NCI-H1105 treated with DMSO at 0.1 percent for 48 hours (cell line): ENCODE results near the gene HEXB.
A peak's percentile ranks its signal among the peaks of the same experiment; 100 is the strongest.
"Not testable (repeated sequence)": the region's sequence is repeated elsewhere in the genome, so short reads cannot be mapped to it uniquely, and the experiment has no call there.

Experiments
- DNase-seq: peaks from one replicate; lab custom pipeline; 2025; lab: John Stamatoyannopoulos, UW

The HEXB gene

GRCh38 chr5:74659172-74659571, 25.9 kb upstream of the HEXB start:
- no peak for DNase-seq

- no peak for DNase-seq
These were observed 24.9 kb upstream of the HEXB start for GRCh38 chr5:74660140-74660539.

DNA sequence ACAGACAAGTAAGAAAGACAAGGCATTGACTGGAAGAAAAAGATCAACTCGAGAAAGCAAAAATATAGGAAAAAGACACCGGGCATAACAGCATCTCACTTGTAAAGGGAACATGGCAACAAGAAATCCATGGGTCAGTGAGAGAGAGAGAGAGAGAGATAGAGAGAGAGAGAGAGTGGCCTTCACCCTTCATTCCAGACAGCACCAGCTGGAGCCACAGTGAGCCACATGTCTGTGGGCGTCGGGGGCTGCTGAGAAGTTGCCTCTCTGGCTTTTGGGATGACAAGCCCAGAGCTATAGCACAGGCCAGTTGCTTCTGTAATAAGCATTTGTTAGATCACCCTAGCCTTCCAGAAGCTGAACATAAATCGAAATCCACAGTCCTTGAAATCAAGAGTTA, 24.2 kb upstream of the HEXB start:
- DNase-seq: no peak

DNA sequence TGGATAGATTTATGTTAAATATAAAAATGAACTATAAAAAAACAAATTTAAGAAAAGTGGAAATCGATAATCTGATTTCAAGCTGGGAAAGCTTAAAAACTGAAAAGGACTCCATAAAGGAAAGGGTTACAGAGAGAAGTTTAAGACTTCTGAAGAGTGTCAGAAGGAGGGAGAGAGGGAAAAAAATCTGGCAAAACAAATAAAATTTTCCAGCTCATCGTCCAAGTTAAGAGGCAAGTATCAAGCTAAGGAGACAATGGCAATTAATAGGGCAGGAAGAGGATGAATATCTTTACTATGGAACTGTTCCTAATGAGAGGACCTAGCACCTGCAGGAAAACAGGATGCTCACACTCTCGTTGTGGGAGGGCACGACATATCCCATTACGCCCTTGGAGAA, 20.5 kb upstream of the HEXB start:
- DNase-seq: no peak

DNA sequence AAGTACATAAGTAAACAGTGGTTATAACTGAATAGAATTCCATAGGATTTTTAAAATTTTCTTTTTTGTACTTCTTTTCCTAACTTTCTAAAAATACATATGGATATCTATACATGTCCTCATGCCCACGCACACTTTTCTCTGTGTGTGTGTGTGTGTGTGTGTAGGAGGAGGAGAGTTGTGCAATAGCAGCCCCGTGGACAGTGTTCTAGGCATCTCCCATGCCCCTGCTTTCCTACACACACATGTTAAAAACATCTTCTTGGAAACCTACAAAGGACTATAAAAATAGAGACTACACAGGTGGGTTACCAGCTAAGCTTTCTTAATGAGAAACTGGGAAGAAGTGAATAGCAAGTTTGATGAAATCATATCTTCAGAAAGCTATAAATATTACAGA, 19.8 kb upstream of the HEXB start:
- peak; percentile 29 for DNase-seq

DNA sequence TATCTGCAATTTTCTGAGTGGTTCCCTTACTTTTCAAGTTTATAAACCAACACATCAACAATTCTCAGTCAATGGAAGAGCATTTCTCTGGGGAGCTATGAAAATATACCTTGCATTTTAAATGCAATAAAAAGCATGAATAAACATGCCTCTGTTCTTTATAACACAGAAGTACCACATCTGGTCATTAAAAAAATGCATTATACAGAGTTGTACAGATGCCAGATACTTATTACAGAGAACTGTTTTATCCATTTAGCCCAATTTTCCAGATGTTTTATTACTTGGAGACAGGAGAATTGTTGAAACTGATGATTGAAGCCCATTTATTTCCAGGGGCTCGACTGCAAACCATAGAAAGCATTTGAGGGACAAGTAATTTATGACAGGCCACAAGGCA, 19.2 kb upstream of the HEXB start:
- no peak for DNase-seq

DNA sequence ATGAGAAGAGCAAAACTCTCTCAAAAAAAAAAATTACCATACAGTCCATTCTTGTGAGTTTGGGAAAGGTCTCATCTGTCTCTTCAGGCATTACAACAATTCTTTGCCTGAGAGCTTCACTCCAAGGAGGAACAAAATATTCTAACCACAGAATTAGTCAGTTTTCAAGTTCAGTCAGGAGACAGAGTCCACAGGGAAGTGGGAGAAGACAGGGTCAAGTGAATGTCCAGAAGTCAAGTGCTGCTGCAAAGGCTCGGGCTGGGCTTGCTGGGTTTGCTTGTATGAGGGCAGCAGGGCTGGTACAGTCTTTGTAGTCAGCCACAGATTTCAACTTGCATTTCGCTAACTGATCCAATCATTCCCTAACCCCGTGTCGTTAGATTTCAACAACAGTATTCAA, 17.6 kb upstream of the HEXB start:
- no peak for DNase-seq

GRCh38 chr5:74669821-74670220, 15.2 kb upstream of the HEXB start:
- DNase-seq: no peak

DNA sequence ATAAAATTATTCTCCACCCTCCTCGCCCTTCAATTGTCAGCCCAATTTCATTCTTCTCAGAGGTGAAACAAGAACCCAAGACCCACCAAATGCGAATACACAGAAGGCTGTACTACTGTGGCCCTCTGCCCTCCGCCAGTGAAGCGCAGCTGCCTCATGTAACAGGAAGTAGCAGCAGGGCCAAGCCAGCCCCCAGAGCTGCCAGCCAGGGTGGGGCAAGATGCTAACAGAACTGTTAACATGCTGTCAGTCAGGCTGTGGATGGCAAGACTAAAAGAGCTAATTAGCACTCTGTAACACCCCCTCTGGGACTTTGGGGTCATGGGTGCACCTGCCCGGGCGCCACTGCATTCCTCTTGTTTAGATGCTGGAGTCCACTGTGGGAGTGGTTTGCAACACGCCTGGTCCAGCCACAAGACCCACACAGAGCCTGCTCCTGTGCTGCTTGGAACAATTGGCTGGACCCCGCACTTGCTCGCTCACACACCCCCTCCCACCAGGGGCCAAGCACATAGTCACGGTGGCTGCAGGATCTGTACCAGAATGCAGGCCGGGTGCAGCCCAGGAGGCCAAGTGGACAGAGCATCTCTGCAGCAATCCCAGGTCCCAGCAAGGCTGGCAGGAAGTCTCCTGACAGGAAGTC, 14.5 kb upstream of the HEXB start:
- no peak for DNase-seq

DNA sequence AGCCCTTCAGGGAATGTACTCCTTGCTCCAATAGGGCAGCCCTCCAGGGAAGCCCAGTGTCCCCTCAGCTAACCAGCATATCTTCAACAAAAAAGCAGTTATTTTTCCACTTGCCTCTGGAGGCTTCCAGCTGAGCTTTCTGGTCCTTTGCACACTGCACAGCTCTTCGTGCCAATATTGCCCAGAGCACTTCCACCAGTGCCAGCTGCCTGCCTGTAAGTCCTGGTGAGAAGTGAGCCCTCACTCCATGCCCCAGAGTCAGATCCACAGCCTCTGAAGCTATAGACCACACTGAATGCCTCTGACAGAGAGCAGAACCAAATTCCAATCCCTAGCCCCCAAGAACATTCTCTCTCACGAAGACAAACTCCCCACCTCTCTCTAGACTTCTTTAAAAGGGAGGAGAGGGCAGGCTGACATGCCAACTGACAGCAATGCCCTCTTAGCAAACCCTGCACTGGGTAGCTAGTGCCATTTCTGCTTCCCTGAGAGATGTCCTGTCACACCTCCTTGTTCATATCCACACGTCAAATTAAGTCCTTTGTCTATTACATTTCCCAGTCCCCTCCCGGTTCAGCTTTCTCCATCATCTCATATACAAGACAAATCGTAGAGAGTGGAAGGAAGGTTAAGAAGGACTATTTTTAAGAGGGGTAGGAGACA, 12.7 kb upstream of the HEXB start:
- no peak for DNase-seq

DNA sequence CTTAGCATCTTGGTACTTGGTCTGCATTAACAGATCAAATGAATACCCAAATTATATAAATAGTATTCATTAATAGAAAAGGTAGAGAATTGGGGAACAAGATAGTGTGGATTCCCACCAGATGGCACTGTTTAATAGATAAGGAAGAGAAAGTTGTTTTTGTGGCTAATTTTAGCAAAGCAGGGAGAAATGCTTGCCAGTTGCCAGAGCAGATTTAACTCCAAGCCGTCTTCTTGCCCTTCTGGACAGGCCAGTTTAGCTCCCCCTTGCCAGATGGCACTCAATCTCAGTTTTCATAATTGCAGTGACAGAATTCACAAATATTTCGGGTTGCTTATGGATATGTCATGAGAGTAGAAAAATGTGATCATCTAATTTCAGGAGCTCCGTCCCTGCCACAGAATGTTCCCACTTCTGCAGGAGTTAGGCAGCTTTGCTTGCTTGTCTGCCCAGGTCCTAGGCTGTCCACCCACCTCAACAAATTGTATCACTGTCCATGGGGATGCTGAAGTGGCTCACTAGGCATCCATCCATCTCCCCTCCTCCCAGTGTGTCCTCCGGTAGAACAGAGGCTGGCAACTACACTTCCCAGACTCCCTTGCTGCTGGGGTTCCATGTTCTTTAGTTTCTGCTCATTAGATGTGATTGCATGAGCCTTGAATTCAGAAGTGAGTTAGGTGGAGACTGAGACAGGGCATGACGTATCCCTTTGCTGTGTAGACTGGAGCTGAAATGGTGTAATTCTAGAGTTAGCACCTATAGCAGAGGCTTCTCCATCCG, 11.8 kb upstream of the HEXB start:
- peak; percentile 46 for DNase-seq

- not testable (repeated sequence) for DNase-seq
These were observed 8.6 kb upstream of the HEXB start for GRCh38 chr5:74676466-74676865.

DNA sequence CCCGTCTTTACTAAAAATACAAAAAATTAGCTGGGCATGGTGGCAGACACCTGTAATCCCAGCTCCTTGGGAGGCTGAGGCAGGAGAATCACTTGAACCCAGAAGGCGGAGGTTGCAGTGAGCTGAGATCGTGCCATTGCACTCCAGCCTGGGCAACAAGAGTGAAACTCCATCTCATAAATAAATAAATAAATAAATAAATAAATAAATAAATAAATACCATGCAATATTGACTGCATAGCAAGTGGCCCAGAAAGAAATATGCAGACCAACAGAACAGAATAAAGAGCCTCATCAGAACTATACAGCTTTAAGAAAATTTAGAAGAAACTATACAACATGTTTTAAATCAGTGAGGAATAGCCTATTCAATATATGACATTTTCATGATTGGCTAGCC, 6.9 kb upstream of the HEXB start:
- DNase-seq: not testable (repeated sequence)

GRCh38 chr5:74679300-74679699, 5.7 kb upstream of the HEXB start:
- not testable (repeated sequence) for DNase-seq

- DNase-seq: no peak
These were observed 5.1 kb upstream of the HEXB start for GRCh38 chr5:74679966-74680365.

- DNase-seq: no peak
These were observed 1.1 kb downstream of the HEXB start for GRCh38 chr5:74685979-74686631.

- no peak for DNase-seq
These were observed 2.1 kb downstream of the HEXB start for GRCh38 chr5:74686962-74687751.

GRCh38 chr5:74693191-74693590, 8.2 kb downstream of the HEXB start:
- DNase-seq: no peak

DNA sequence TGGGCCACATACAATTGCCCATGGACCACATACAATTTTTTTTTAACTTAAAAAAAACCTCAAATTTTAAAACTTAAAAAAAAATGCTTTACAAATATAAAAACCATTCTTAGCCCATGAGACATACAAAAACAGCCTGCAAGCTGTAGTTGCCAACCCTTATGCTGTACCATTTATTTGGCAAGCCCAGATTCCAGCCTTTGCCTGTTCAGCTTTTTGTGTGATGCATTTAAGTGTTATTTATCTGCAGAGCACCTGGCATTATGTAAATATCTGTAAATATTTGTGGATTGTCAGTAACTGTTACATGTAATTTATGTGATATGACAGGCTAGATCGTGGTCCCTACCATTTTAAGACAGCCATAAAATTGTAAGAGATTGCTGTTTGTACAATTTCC, 32.6 kb downstream of the HEXB start:
- peak; percentile 75 for DNase-seq

DNA sequence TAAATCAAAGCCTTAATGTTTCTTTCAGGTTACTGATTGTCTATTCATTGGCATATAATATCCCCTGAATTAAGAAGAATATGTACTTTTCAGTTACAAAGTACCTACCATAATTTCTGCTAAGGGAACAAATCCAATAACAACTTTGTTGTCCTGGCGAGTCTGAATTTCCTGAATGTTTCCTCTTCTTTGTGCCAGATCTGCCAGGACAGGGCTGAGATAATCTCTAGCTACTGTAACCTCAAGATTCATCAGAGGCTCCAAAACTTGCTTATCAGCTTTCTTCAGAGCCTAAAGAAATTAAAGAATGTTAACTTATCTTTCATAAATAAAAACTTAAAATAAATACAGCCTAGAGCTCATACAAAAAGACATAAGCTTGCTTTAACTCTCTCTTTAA, 37.2 kb downstream of the HEXB start:
- no peak for DNase-seq

GRCh38 chr5:74725331-74725730, 40.3 kb downstream of the HEXB start:
- DNase-seq: no peak

- DNase-seq: no peak
These were observed 51.7 kb downstream of the HEXB start for GRCh38 chr5:74736759-74737158.
